ENCODE results near the gene HDAC4.

Gene HDAC4

DNA sequence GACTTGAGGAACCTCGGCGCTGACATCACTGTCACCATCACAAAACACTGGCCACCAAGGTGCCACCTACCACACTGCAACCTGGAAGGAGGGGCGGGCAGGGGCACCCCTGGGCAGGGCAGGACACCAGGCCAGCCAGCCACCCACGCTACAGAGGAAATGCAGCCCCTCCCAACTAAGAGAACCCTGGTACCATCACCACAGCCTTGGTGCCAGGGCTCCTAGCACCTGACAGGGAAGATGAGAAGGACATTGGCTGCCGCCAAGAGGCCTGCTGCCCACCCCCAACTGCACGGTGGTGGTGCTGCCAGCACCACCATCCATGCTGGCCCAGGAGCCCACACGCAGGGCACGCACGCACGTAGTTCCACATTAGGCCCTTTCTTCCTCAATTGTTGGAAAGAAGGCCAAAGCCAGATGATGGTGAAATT, 88.7 kb downstream of the HDAC4 start:
- H3K27me3 ChIP-seq (ENCODE audit: control insufficient read depth in 1 of 2, insufficient read depth in 2 of 2, low read length in 2 of 2): no peaks in the 10 kb centered on the region
- H3K9ac ChIP-seq (ENCODE audit: low read length): peak overlapping the region; percentile 7
- H3K36me3 ChIP-seq (ENCODE audit: insufficient read depth, low read length): no peaks in the 10 kb centered on the region
- H3K4me3 ChIP-seq (ENCODE audit: low read depth in 1 of 2, low read length in 2 of 2): peak overlapping the region in 1 of 2 donors; percentile 43
- peaks cover 68% of the 10 kb centered on the region for H3K4me1 ChIP-seq (ENCODE audit: insufficient read depth, low read length)
- peak overlapping the region; percentile 84 for H3K27ac ChIP-seq (ENCODE audit: low read depth, low read length)
- H3K9me3 ChIP-seq (ENCODE audit: low read length): no peaks in the 10 kb centered on the region

GRCh38 chr2:239311132-239312040, 89.4 kb downstream of the HDAC4 start:
- peaks cover 68% of the 10 kb centered on the region for H3K4me1 ChIP-seq (ENCODE audit: insufficient read depth, low read length)
- peak overlapping the region in 1 of 2 donors; percentile 43 for H3K4me3 ChIP-seq (ENCODE audit: low read depth in 1 of 2, low read length in 2 of 2)
- H3K9ac ChIP-seq (ENCODE audit: low read length): peak overlapping the region; percentile 63

GRCh38 chr2:239310401-239311061, 90.3 kb downstream of the HDAC4 start:
- H3K27me3 ChIP-seq (ENCODE audit: control insufficient read depth in 1 of 2, insufficient read depth in 2 of 2, low read length in 2 of 2): no peaks in the 10 kb centered on the region
- peaks cover 69% of the 10 kb centered on the region for H3K4me1 ChIP-seq (ENCODE audit: insufficient read depth, low read length)
- H3K4me3 ChIP-seq (ENCODE audit: low read depth in 1 of 2, low read length in 2 of 2): peak overlapping the region in 1 of 2 donors; percentile 43
- no peaks in the 10 kb centered on the region for H3K36me3 ChIP-seq (ENCODE audit: insufficient read depth, low read length)
- H3K9me3 ChIP-seq (ENCODE audit: low read length): no peaks in the 10 kb centered on the region
- H3K9ac ChIP-seq (ENCODE audit: low read length): peak overlapping the region; percentile 63
- peak overlapping the region; percentile 84 for H3K27ac ChIP-seq (ENCODE audit: low read depth, low read length)

More at GRCh38 chr2:239311132-239312040, 89.4 kb downstream of the HDAC4 start:
- H3K36me3 ChIP-seq (ENCODE audit: insufficient read depth, low read length): no peaks in the 10 kb centered on the region
- peak overlapping the region; percentile 84 for H3K27ac ChIP-seq (ENCODE audit: low read depth, low read length)
- no peaks in the 10 kb centered on the region for H3K27me3 ChIP-seq (ENCODE audit: control insufficient read depth in 1 of 2, insufficient read depth in 2 of 2, low read length in 2 of 2)
- no peaks in the 10 kb centered on the region for H3K9me3 ChIP-seq (ENCODE audit: low read length)

DNA sequence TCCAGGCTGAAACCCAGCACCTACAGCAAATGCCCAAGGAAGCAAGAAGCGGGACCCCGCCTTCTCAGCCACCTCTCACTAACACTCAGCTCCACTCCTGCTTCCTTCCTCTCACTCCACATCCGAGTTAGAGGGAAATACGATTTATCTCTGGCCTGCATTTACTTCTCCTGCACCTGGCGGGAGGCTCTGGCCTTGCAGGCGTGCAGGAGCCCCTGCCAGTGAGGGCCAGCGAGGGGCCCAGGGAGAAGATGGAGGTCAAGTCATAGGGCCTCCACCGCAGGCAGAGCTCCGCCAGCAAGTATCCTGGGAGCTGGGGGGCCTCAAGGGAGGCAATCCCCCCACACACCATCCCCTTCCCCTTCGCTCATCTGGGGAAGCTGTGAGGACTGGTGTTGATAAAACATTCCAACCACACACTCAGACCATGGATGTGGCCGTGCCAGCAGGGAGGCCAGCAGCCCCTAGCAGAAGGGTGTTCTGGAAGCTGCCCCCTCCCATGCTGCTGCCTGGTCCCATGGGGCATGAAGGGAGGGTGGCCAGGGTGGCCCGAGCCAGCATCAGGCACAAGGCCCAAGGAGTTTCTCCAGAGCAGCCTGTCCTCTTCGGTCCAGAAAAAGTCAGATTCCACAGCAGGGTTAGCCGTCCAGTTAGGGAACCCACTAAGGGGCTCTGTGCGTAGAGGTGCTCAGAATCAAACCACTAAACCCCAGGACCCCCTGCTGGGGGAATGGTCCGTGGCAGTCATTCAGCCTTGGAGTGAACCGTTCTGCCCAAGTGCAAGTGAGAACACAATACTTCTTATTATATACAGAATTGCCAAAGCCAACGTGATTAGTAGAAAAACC, 91.2 kb downstream of the HDAC4 start:
- Histone ChIP-seq H3K4me3 (ENCODE audit: low read depth in 1 of 2, low read length in 2 of 2) (peak overlapping the region in 1 of 2 donors; percentile 77), H3K27me3 (ENCODE audit: control insufficient read depth in 1 of 2, insufficient read depth in 2 of 2, low read length in 2 of 2) (no peaks in the 10 kb centered on the region), H3K4me1 (ENCODE audit: insufficient read depth, low read length) (peaks cover 75% of the 10 kb centered on the region), H3K9me3 (ENCODE audit: low read length) (no peaks in the 10 kb centered on the region), H3K27ac (ENCODE audit: low read depth, low read length) (peak overlapping the region; percentile 84), H3K36me3 (ENCODE audit: insufficient read depth, low read length) (no peaks in the 10 kb centered on the region), H3K9ac (ENCODE audit: low read length) (peak overlapping the region; percentile 63)

DNA sequence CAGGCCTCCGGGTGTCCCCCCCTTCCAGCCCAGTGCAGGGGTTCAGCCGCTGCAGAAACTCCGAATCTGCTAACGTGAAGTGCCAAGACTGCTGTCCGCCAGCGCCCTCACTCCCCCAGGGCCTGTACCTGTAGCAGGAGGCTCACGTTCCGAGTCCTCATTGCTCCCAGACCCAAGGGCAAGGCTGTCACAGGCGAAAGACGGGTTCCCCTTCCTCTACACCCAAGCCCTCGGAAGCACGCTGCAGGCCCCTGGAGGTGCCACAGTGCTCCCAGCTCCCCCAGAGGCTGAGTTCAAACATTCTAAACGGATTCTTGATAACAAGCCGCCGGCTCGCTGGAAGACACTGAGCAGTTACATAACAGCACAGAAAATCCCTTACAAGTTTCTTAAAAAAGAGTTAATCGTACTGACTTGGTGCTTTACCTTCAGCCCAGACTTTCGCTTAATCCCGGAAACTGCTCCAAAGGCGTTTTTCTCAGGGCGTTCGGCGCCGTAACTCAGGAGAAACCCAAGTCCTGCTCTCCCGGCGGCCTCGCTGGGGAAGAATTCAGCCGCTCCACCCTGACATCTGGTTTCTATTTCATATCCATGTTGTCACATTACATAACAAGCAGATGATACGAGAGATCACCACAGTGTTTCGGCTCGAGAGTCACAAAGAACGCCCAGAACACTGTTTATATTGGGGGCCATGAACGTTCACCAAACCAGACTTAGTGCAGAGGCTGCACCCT, 92.0 kb downstream of the HDAC4 start:
- Histone ChIP-seq H3K27ac (ENCODE audit: low read depth, low read length) (peak overlapping the region; percentile 84), H3K27me3 (ENCODE audit: control insufficient read depth in 1 of 2, insufficient read depth in 2 of 2, low read length in 2 of 2) (no peaks in the 10 kb centered on the region), H3K36me3 (ENCODE audit: insufficient read depth, low read length) (no peaks in the 10 kb centered on the region), H3K4me3 (ENCODE audit: low read depth in 1 of 2, low read length in 2 of 2) (peak overlapping the region; percentile 72 to 77), H3K4me1 (ENCODE audit: insufficient read depth, low read length) (peaks cover 81% of the 10 kb centered on the region), H3K9me3 (ENCODE audit: low read length) (no peaks in the 10 kb centered on the region), H3K9ac (ENCODE audit: low read length) (peak overlapping the region; percentile 63)

- no peaks in the 10 kb centered on the region for H3K36me3 ChIP-seq (ENCODE audit: insufficient read depth, low read length)
- no peaks in the 10 kb centered on the region for H3K27me3 ChIP-seq (ENCODE audit: control insufficient read depth in 1 of 2, insufficient read depth in 2 of 2, low read length in 2 of 2)
- peak overlapping the region; percentile 63 for H3K9ac ChIP-seq (ENCODE audit: low read length)
- peaks cover 81% of the 10 kb centered on the region for H3K4me1 ChIP-seq (ENCODE audit: insufficient read depth, low read length)
- H3K27ac ChIP-seq (ENCODE audit: low read depth, low read length): peak overlapping the region; percentile 84
- H3K4me3 ChIP-seq (ENCODE audit: low read depth in 1 of 2, low read length in 2 of 2): peak overlapping the region; percentile 72 to 77
- H3K9me3 ChIP-seq (ENCODE audit: low read length): no peaks in the 10 kb centered on the region
These were observed 92.8 kb downstream of the HDAC4 start for GRCh38 chr2:239307921-239308613.

DNA sequence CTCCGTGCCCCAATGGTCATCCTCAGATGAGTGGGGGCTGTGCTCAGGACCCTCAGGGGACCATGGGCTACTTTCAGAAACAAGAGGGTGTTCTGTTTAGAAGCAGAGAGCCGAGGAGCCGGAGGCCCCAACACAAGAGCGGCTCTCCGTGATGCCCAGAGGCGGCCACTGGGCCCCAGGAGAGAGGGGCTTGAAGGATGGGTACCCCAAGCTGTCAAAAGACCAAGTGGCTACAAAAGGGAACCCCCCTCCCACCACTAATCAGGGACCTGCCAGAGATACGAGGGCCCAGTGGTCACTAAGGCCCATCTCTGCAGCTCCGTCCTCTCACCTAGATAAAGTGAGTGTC, 93.6 kb downstream of the HDAC4 start:
- H3K4me3 ChIP-seq (ENCODE audit: low read depth in 1 of 2, low read length in 2 of 2): peak overlapping the region; percentile 72 to 77
- no peaks in the 10 kb centered on the region for H3K27me3 ChIP-seq (ENCODE audit: control insufficient read depth in 1 of 2, insufficient read depth in 2 of 2, low read length in 2 of 2)
- peaks cover 81% of the 10 kb centered on the region for H3K4me1 ChIP-seq (ENCODE audit: insufficient read depth, low read length)
- no peaks in the 10 kb centered on the region for H3K36me3 ChIP-seq (ENCODE audit: insufficient read depth, low read length)
- peak overlapping the region; percentile 84 for H3K27ac ChIP-seq (ENCODE audit: low read depth, low read length)
- no peaks in the 10 kb centered on the region for H3K9me3 ChIP-seq (ENCODE audit: low read length)
- H3K9ac ChIP-seq (ENCODE audit: low read length): peak overlapping the region; percentile 63

- H3K4me3 ChIP-seq (ENCODE audit: low read depth in 1 of 2, low read length in 2 of 2): peak overlapping the region; percentile 72 to 77
- H3K27me3 ChIP-seq (ENCODE audit: control insufficient read depth in 1 of 2, insufficient read depth in 2 of 2, low read length in 2 of 2): no peaks in the 10 kb centered on the region
- H3K4me1 ChIP-seq (ENCODE audit: insufficient read depth, low read length): peaks cover 81% of the 10 kb centered on the region
- H3K27ac ChIP-seq (ENCODE audit: low read depth, low read length): peak overlapping the region; percentile 84
- no peaks in the 10 kb centered on the region for H3K36me3 ChIP-seq (ENCODE audit: insufficient read depth, low read length)
- H3K9ac ChIP-seq (ENCODE audit: low read length): peak overlapping the region; percentile 63
- no peaks in the 10 kb centered on the region for H3K9me3 ChIP-seq (ENCODE audit: low read length)
These were observed 94.3 kb downstream of the HDAC4 start for GRCh38 chr2:239306274-239307220.

DNA sequence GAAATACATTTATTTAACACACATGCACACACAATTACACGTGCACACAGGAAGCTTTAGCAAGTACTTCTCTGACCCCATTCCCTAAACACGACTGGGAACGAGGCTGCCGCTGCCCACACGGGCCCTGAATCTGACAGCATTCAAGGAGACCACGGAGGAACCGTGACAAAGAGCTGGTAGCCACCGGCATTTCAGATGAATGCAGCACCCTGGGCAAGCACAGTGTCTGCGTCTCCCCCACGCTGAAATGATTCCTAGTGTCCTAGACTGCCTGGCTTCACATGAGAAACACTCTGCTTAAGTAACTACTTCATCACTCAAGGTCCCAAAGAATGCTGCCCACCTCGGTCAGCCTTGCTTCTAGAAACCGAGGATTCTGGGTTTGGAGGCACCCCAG, 95.0 kb downstream of the HDAC4 start:
- peak overlapping the region; percentile 84 for H3K27ac ChIP-seq (ENCODE audit: low read depth, low read length)
- H3K4me3 ChIP-seq (ENCODE audit: low read depth in 1 of 2, low read length in 2 of 2): peak overlapping the region; percentile 33 to 77
- H3K9ac ChIP-seq (ENCODE audit: low read length): peak overlapping the region; percentile 63
- no peaks in the 10 kb centered on the region for H3K36me3 ChIP-seq (ENCODE audit: insufficient read depth, low read length)
- H3K9me3 ChIP-seq (ENCODE audit: low read length): no peaks in the 10 kb centered on the region
- H3K27me3 ChIP-seq (ENCODE audit: control insufficient read depth in 1 of 2, insufficient read depth in 2 of 2, low read length in 2 of 2): no peaks in the 10 kb centered on the region
- peaks cover 81% of the 10 kb centered on the region for H3K4me1 ChIP-seq (ENCODE audit: insufficient read depth, low read length)
